ENCODE measurements around the gene SASH1. TPM values are rescaled to one million over a fixed set of nuclear protein-coding genes. Genes with fewer than 3 reads are reported as not detected.

Gene SASH1
- total RNA-seq, 1 experiment from 2014 or later = 11.7 TPM

GRCh38 chr6:148445620-148446019 is 103.0 kb downstream of the SASH1 start:
- peaks cover 17 to 31% of the 10 kb centered on the region in 2 experiments for H3K4me1 ChIP-seq (ENCODE audit: control insufficient read depth in 1 of 2, insufficient read depth in 2 of 2, low read length in 2 of 2)
- H3K9ac ChIP-seq (ENCODE audit: low read length) = no peak overlapping the region
- H3K27me3 ChIP-seq (ENCODE audit: insufficient read depth, low read length) = no peaks in the 10 kb centered on the region
- RAD21 ChIA-PET (ENCODE audit: low non-redundant PET in 1 of 2, low total read pairs in 2 of 2, uncharacterized antibody in 2 of 2, unreplicated experiment in 2 of 2) = interaction anchor here in 1 of 2 experiments (0.8 kb wide), 1 partner anchor 20 kb away, joined by 4 read pairs; no protein-coding TSS in a partner anchor
- intact Hi-C loops (cut with micrococcal nuclease) = no loop called here
- H3K27ac ChIP-seq (ENCODE audit: low read depth, low read length) = no peak overlapping the region
- ATAC-seq = no peak
- POLR2A ChIA-PET = no interaction called here
- no peak overlapping the region for H2AFZ ChIP-seq (ENCODE audit: low read depth, low read length, poor library complexity, severe bottlenecking)
- CTCF ChIA-PET = interaction anchor here (1.3 kb wide), 1 partner anchor 265 kb away, joined by 4 read pairs; no protein-coding TSS in a partner anchor
- no peak for DNase-seq (ENCODE audit: low read depth, low spot score)
- no TSS peak for BruUV-seq (replicated peaks)
- H3K4me2 ChIP-seq (ENCODE audit: low read length) = peak overlapping the region; percentile 15; the same call in 1 of the 2 replicates
- H3K9me3 ChIP-seq (ENCODE audit: control insufficient read depth in 1 of 2, insufficient read depth in 1 of 2, low read depth in 1 of 2, low read length in 2 of 2) = no peaks in the 10 kb centered on the region
- H3K79me2 ChIP-seq (ENCODE audit: insufficient read depth, low read length) = no peaks in the 10 kb centered on the region
- no peaks in the 10 kb centered on the region for H3K36me3 ChIP-seq (ENCODE audit: control insufficient read depth in 1 of 2, insufficient read depth in 2 of 2, low read length in 2 of 2)
- no peaks in the 10 kb centered on the region for H3K9me2 ChIP-seq (ENCODE audit: insufficient read depth)
- no peak for TF ChIP-seq EGR1 (IDR thresholded peaks at IDR 0.05; ENCODE audit: low read depth)
- TF ChIP-seq FOSL1 (IDR thresholded peaks at IDR 0.05; ENCODE audit: low read depth) = no peak
- no peak for TF ChIP-seq EZH2phosphoT487 (IDR thresholded peaks at IDR 0.05; ENCODE audit: borderline replicate concordance)
- TF ChIP-seq MAX (IDR thresholded peaks at IDR 0.05) = no peak
- no peak for TF ChIP-seq REST (IDR thresholded peaks at IDR 0.05; ENCODE audit: low read depth)
- TF ChIP-seq JUND (IDR thresholded peaks at IDR 0.05) = no peak
- TF ChIP-seq TCF7L2 (IDR thresholded peaks at IDR 0.05; ENCODE audit: borderline replicate concordance, extremely low read depth, insufficient read depth, insufficient read length) = no peak
- no peak overlapping the region for H3K4me3 ChIP-seq (replicated peaks in 1 of 2; ENCODE audit: low read depth in 1 of 2, low read length in 2 of 2)
- no peaks in the 10 kb centered on the region for H4K20me1 ChIP-seq (ENCODE audit: insufficient read depth)
